GM20000 (cell line): Measurements from ENCODE around the gene P2RY6.

Experiments used
- DNase-seq: peaks from one replicate; pipeline ENCODE4 v3.0.0; 2012; ENCODE audit warnings: low spot score
- CTCF ChIP-seq: IDR thresholded peaks from 2 replicates; pipeline ENCODE4 v1.5.1; 2012; ENCODE audit warnings: mild to moderate bottlenecking, control low read depth; ENCODE audit errors: extremely low read depth, missing control alignments

P2RY6 gene

GRCh38 chr11:73347067-73347466 is 74.9 kb downstream of the P2RY6 start:
- no peak for DNase-seq
- no peak for TF ChIP-seq CTCF
